HepG2 (cell line): ENCODE data around the gene TAS1R1. TPM values are rescaled to one million over a fixed set of nuclear protein-coding genes. Genes with fewer than 3 reads are reported as not detected.

ENCODE experiments used
- ETV5 ChIP-seq: IDR thresholded peaks from 2 replicates; pipeline ENCODE4 v1.6.1; 2018; ENCODE audit warnings: missing biosample characterization, missing genetic modification reagents, inconsistent platforms, borderline replicate concordance
- GATAD2A ChIP-seq: IDR thresholded peaks from 2 replicates; pipeline ENCODE4 v1.6.1; 2016
- HNF1A ChIP-seq, 2 experiments: sonication (generic) in 1 of 2; formaldehyde crosslinking in 1 of 2; IDR thresholded peaks; 2 replicates each; pipeline versions ENCODE4 v1.4.0 to v1.6.1; 2016 to 2020; ENCODE audit warnings: borderline replicate concordance in 1 of 2, low read depth in 1 of 2, mild to moderate bottlenecking in 1 of 2, missing genetic modification reagents in 1 of 2
- HNF4A ChIP-seq: sonication (generic); formaldehyde crosslinking; IDR thresholded peaks from 2 replicates; pipeline ENCODE4 v1.4.0; 2020; ENCODE audit warnings: missing genetic modification reagents
- HNF4G ChIP-seq, 2 experiments: sonication (generic) in 1 of 2; formaldehyde crosslinking in 1 of 2; IDR thresholded peaks; 2 replicates each; pipeline versions ENCODE4 v1.4.0 to v1.6.1; 2011 to 2020; ENCODE audit warnings: borderline replicate concordance in 2 of 2, low read depth in 2 of 2, mild to moderate bottlenecking in 2 of 2, low read length in 1 of 2, missing genetic modification reagents in 1 of 2, moderate library complexity in 1 of 2
- HNRNPL ChIP-seq: fragments of 200-400 bp; formaldehyde crosslinking; IDR thresholded peaks from 2 replicates; pipeline ENCODE4 v1.6.1; 2017; ENCODE audit warnings: mild to moderate bottlenecking, low read depth, low read length
- KDM5B ChIP-seq: sonication (generic); formaldehyde crosslinking; IDR thresholded peaks from 2 replicates; pipeline ENCODE4 v1.4.0; 2020; ENCODE audit warnings: missing genetic modification reagents, mild to moderate bottlenecking, borderline replicate concordance
- MTF2 ChIP-seq: sonication (generic); formaldehyde crosslinking; IDR thresholded peaks from 2 replicates; pipeline ENCODE4 v1.5.0; 2020; ENCODE audit warnings: missing genetic modification reagents, borderline replicate concordance
- PAF1 ChIP-seq: IDR thresholded peaks from 2 replicates; pipeline ENCODE4 v1.6.1; 2016; ENCODE audit warnings: missing genetic modification reagents, missing compliant biosample characterization
- PHF8 ChIP-seq: sonication (generic); formaldehyde crosslinking; IDR thresholded peaks from 2 replicates; pipeline ENCODE4 v1.5.0; 2020; ENCODE audit warnings: missing genetic modification reagents
- PITX1 ChIP-seq: sonication (generic); formaldehyde crosslinking; IDR thresholded peaks from 2 replicates; pipeline ENCODE4 v1.5.1; 2020; ENCODE audit warnings: mild to moderate bottlenecking, missing genetic modification reagents
- REST ChIP-seq, 2 experiments: IDR thresholded peaks; 2 replicates each; pipeline ENCODE4 v1.6.1; 2011 to 2012; ENCODE audit warnings: low read length in 2 of 2, borderline replicate concordance in 1 of 2, low read depth in 1 of 2, mild to moderate bottlenecking in 1 of 2, moderate library complexity in 1 of 2
- SALL1 ChIP-seq: sonication (generic); formaldehyde crosslinking; IDR thresholded peaks from 2 replicates; pipeline ENCODE4 v1.8.0; 2022; ENCODE audit warnings: mild to moderate bottlenecking, missing genetic modification reagents
- STAG1 ChIP-seq: sonication (generic); formaldehyde crosslinking; IDR thresholded peaks from 2 replicates; pipeline ENCODE4 v1.4.0; 2020; ENCODE audit warnings: missing genetic modification reagents
- ZBTB20 ChIP-seq: sonication (generic); formaldehyde crosslinking; IDR thresholded peaks from 2 replicates; pipeline ENCODE4 v1.8.1; 2023; ENCODE audit warnings: missing genetic modification reagents, low read depth, mild to moderate bottlenecking, borderline replicate concordance
- ZMYM2 ChIP-seq: sonication (generic); formaldehyde crosslinking; IDR thresholded peaks from 2 replicates; pipeline ENCODE4 v1.8.0; 2022; ENCODE audit warnings: mild to moderate bottlenecking, missing genetic modification reagents
- ZNF232 ChIP-seq: sonication (generic); formaldehyde crosslinking; IDR thresholded peaks from 2 replicates; pipeline ENCODE4 v1.4.0; 2020; ENCODE audit warnings: missing genetic modification reagents, borderline replicate concordance
- ZNF75D ChIP-seq: sonication (generic); formaldehyde crosslinking; IDR thresholded peaks from 2 replicates; pipeline ENCODE4 v1.8.1; 2023; ENCODE audit warnings: missing genetic modification reagents, mild to moderate bottlenecking, borderline replicate concordance
- ZNF891 ChIP-seq: sonication (generic); formaldehyde crosslinking; IDR thresholded peaks from 2 replicates; pipeline ENCODE4 v1.5.0; 2020; ENCODE audit warnings: mild to moderate bottlenecking, missing genetic modification reagents
- polyA plus RNA-seq, 8 experiments: library from polyadenylated mRNA; depleted of rRNA in 3 of 8; stranded (reverse) in 7 of 8; unstranded in 1 of 8; fragments of >200 nt; fragmentation: Illumina TruSeq in 4 of 8; extraction: Trizol in 4 of 8; gene quantifications; 2 replicates each; pipeline versions ENCODE4 v1.2.1 to v1.2.3, GENCODE V29; 2011 to 2016; ENCODE audit warnings: low read depth in 4 of 8, missing spikeins in 1 of 8, mixed read lengths in 1 of 8; ENCODE audit not compliant: insufficient read depth in 1 of 8
- total RNA-seq, 5 experiments: library from RNA; depleted of rRNA; stranded (reverse); fragments of >200 nt; fragmentation: Illumina TruSeq; extraction: Trizol; gene quantifications; 2 replicates each; pipeline ENCODE4 v1.2.3, GENCODE V29; 2016; ENCODE audit warnings: low read depth in 1 of 5
- TF ChIP-seq, protein P1 (sequence below): sonication (generic); formaldehyde crosslinking; IDR thresholded peaks from 2 replicates; pipeline ENCODE4 v1.8.0; 2022; ENCODE audit warnings: missing genetic modification reagents, low read depth, mild to moderate bottlenecking, borderline replicate concordance

Gene TAS1R1
- total and polyA plus RNA-seq, 2 of the 13 experiments (the other 11 are each of a cell fraction or from before 2014, with no cell fraction given): 1.4 to 1.6 TPM

DNA sequence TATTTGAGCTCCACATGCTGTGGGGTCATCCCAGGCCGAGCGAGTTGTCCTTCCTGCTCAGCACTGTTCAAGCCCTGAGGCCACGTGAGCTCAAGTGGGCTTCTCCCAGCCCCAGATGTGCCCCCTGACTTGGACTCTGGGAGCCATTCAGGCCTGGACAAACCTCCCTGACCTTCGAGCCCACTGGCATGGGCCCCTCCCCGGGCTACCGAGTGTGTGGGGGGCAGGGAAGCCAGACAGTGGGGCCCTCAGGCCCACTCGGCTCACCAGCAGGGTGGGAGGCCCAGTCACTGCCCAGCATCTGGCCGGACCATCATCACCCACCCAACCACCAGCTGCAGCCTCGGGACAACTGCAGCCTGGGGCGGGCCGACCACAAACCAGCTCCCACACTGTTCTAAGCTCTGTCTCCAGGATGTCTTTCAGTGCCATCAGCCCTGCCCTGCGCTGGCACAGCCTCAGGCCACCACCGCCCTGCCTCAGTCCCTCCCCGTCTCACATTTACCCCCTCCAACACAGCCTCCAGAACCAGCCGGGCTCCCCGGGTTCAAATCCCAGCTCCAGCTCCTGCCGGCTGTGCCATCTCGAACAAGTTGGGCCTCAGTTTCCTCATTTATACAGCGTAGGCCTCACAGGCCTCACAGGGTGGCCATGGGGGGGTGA lies 42.7 kb upstream of the TAS1R1 start (continued):
- TF ChIP-seq REST (IDR thresholded peaks at IDR 0.05; ENCODE audit: borderline replicate concordance in 1 of 2, low read depth in 1 of 2, low read length in 2 of 2) (no peak), ETV5 (CRISPR knock-in tag) (no peak), SALL1 (CRISPR knock-in tag) (peak; percentile 22; the same call in 1 of the 2 replicates), ZMYM2 (CRISPR knock-in tag) (no peak), HNF4A (CRISPR knock-in tag) (peak; percentile 82), PAF1 (CRISPR knock-in tag) (no peak), ZNF891 (peak; percentile 19; the same call in 1 of the 2 replicates), MTF2 (CRISPR knock-in tag) (0 out of 2 replicates have a peak, but pooled peaks have one; percentile 11), KDM5B (CRISPR knock-in tag) (peak; percentile 49; the same call in 1 of the 2 replicates), GATAD2A (CRISPR knock-in tag) (peak; percentile 48), PITX1 (CRISPR knock-in tag) (peak; percentile 66; the same call in 1 of the 2 replicates), PHF8 (CRISPR knock-in tag) (peak; percentile 31; the same call in 1 of the 2 replicates), ZNF232 (no peak), ZNF75D (no peak), HNF1A (IDR thresholded peaks at IDR 0.05; ENCODE audit: low read depth) (0 out of 2 replicates have a peak, but pooled peaks have one; percentile 14), HNF1A (CRISPR knock-in tag; IDR thresholded peaks at IDR 0.05; ENCODE audit: borderline replicate concordance) (no peak), HNRNPL (peak; percentile 93), HNF4G (IDR thresholded peaks at IDR 0.05; ENCODE audit: borderline replicate concordance, low read depth, low read length) (peak; percentile 84), HNF4G (CRISPR knock-in tag; IDR thresholded peaks at IDR 0.05; ENCODE audit: borderline replicate concordance, low read depth) (no peak; the same call in 1 of the 2 replicates), ZBTB20 (peak; percentile 24; the same call in 1 of the 2 replicates), STAG1 (CRISPR knock-in tag) (no peak)
- TF ChIP-seq, protein P1, sequence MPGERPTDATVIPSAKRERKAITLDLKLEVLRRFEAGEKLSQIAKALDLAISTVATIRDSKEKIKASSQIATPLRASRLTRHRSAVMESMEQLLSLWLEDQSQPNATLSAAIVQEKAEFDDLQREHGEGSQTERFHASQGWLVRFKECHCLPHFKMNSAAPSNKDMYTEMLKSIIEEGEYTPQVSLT: no peak
